NCI-H128 (cell line): Measurements from ENCODE around the gene ANK2.
"Not testable (repeated sequence)": the region's sequence is repeated elsewhere in the genome, so short reads cannot be mapped to it uniquely, and the experiment has no call there.

Experiments used
- DNase-seq: peaks from one replicate; lab custom pipeline; 2025; ENCODE audit not compliant: unreplicated experiment; lab: John Stamatoyannopoulos, UW

The ANK2 gene

GRCh38 chr4:113050837-113051236 lies 1.4 kb downstream of the ANK2 start:
- no peak for DNase-seq

GRCh38 chr4:113051361-113051760 lies 1.9 kb downstream of the ANK2 start:
- no peak for DNase-seq

GRCh38 chr4:113052379-113052951 lies 3.0 kb downstream of the ANK2 start:
- no peak for DNase-seq

GRCh38 chr4:113053883-113054282 lies 4.4 kb downstream of the ANK2 start:
- DNase-seq = no peak

GRCh38 chr4:113056318-113056717 lies 6.9 kb downstream of the ANK2 start:
- DNase-seq = no peak

- DNase-seq = no peak
Observed at GRCh38 chr4:113057891-113058290, 8.4 kb downstream of the ANK2 start.

- no peak for DNase-seq
Observed at GRCh38 chr4:113059449-113060182, 10.2 kb downstream of the ANK2 start.

GRCh38 chr4:113060853-113061252 lies 11.4 kb downstream of the ANK2 start:
- DNase-seq = no peak

- no peak for DNase-seq
Observed at GRCh38 chr4:113064244-113064643, 14.8 kb downstream of the ANK2 start.

GRCh38 chr4:113065629-113066028 lies 16.2 kb downstream of the ANK2 start:
- no peak for DNase-seq

GRCh38 chr4:113068771-113069170 lies 19.3 kb downstream of the ANK2 start:
- not testable (repeated sequence) for DNase-seq

GRCh38 chr4:113069212-113069892 lies 19.9 kb downstream of the ANK2 start:
- DNase-seq = no peak

GRCh38 chr4:113070755-113071154 lies 21.3 kb downstream of the ANK2 start:
- DNase-seq = no peak

GRCh38 chr4:113071274-113071673 lies 21.8 kb downstream of the ANK2 start:
- no peak for DNase-seq

- DNase-seq = no peak
Observed at GRCh38 chr4:113071805-113072204, 22.4 kb downstream of the ANK2 start.

GRCh38 chr4:113073451-113074005 lies 24.1 kb downstream of the ANK2 start:
- DNase-seq = no peak

- DNase-seq = no peak
Observed at GRCh38 chr4:113077575-113077974, 28.1 kb downstream of the ANK2 start.

GRCh38 chr4:113078066-113078465 lies 28.6 kb downstream of the ANK2 start:
- DNase-seq = no peak

GRCh38 chr4:113080050-113080449 lies 30.6 kb downstream of the ANK2 start:
- no peak for DNase-seq

- no peak for DNase-seq
Observed at GRCh38 chr4:113080624-113081023, 31.2 kb downstream of the ANK2 start.

GRCh38 chr4:113083346-113083745 lies 33.9 kb downstream of the ANK2 start:
- no peak for DNase-seq

GRCh38 chr4:113086172-113086695 lies 36.8 kb downstream of the ANK2 start:
- DNase-seq = no peak
